IMR-90 (cell line): ENCODE measurements around the gene SCG5. TPM values are rescaled to one million over a fixed set of nuclear protein-coding genes. Genes with fewer than 3 reads are reported as not detected.
A peak's percentile ranks its signal among the peaks of the same experiment; 100 is the strongest.

Experiments used
- ATAC-seq: fragments of 200-7000 bp; cut with Tn5 transposase; 2 replicates; pipeline ENCODE4 v1.9.1; 2020; ENCODE audit warnings: low read depth, mild to moderate bottlenecking, moderate library complexity
- BruUV-seq: library from RNA; stranded (reverse); fragments of 400-500 nt; replicated peaks from 2 replicates; lab custom pipeline; 2021; lab: Mats Ljungman, UMichigan
- CTCF ChIA-PET: fragments of 300-600 bp; formaldehyde crosslinking; extraction: SDS; loops from one replicate; lab custom pipeline; 2021; ENCODE audit warnings: antibody characterized with exemption; lab: Yijun Ruan, JAX
- POLR2A ChIA-PET: fragments of 300-600 bp; sonication (Branson Sonifier 250); formaldehyde crosslinking; loops from one replicate; lab custom pipeline; 2022; ENCODE audit warnings: antibody characterized with exemption; ENCODE audit not compliant: unreplicated experiment; lab: Charles Lee
- DNase-seq: peaks from one replicate; pipeline ENCODE4 v3.0.0; 2013
- H2AFZ ChIP-seq: replicated peaks from 2 replicates; pipeline ENCODE3; 2013; ENCODE audit warnings: low read length, mild to moderate bottlenecking; ENCODE audit not compliant: poor library complexity
- H2AK5ac ChIP-seq: 2 replicates; pipeline ENCODE4 v1.6.1; 2013; ENCODE audit warnings: low read depth, low read length, inconsistent platforms
- H2AK9ac ChIP-seq: replicated peaks from 2 replicates; pipeline ENCODE3; 2013; ENCODE audit warnings: mild to moderate bottlenecking, low read depth, low read length, moderate library complexity; ENCODE audit not compliant: poor library complexity
- H2BK120ac ChIP-seq: 2 replicates; pipeline ENCODE4 v1.6.1; 2013; ENCODE audit warnings: low read depth, low read length, inconsistent platforms
- H2BK15ac ChIP-seq: 3 replicates; pipeline ENCODE4 v1.6.1; 2013; ENCODE audit warnings: low read depth, low read length, inconsistent platforms
- H2BK20ac ChIP-seq: 2 replicates; pipeline ENCODE4 v1.6.1; 2013; ENCODE audit warnings: low read depth, mild to moderate bottlenecking, inconsistent platforms, low read length, moderate library complexity
- H2BK5ac ChIP-seq: 2 replicates; pipeline ENCODE4 v1.6.1; 2013; ENCODE audit warnings: mild to moderate bottlenecking, low read depth, low read length, inconsistent platforms; ENCODE audit not compliant: poor library complexity, severe bottlenecking
- H3K14ac ChIP-seq: replicated peaks from 2 replicates; pipeline ENCODE4 v1.6.1; 2013; ENCODE audit warnings: low read depth, low read length, inconsistent platforms
- H3K18ac ChIP-seq: 2 replicates; pipeline ENCODE4 v1.6.1; 2013; ENCODE audit warnings: low read depth, low read length, control low read depth
- H3K23ac ChIP-seq: 2 replicates; pipeline ENCODE4 v1.6.1; 2013; ENCODE audit warnings: low read depth, low read length, inconsistent platforms
- H3K27ac ChIP-seq: 2 replicates; pipeline ENCODE4 v1.5.1; 2013; ENCODE audit warnings: mild to moderate bottlenecking, control low read depth, low read length; ENCODE audit not compliant: insufficient read depth
- H3K27me3 ChIP-seq: 2 replicates; pipeline ENCODE4 v1.6.1; 2013; ENCODE audit warnings: low read length; ENCODE audit not compliant: control insufficient read depth, insufficient read depth
- H3K36me3 ChIP-seq: 2 replicates; pipeline ENCODE4 v1.6.1; 2013; ENCODE audit warnings: low read length, mixed read lengths; ENCODE audit not compliant: control insufficient read depth, insufficient read depth
- H3K4ac ChIP-seq: 2 replicates; pipeline ENCODE4 v1.6.1; 2013; ENCODE audit warnings: low read depth, low read length, inconsistent platforms
- H3K4me1 ChIP-seq: 2 replicates; pipeline ENCODE4 v1.6.1; 2013; ENCODE audit warnings: low read length, mixed read lengths; ENCODE audit not compliant: control insufficient read depth, insufficient read depth
- H3K4me2 ChIP-seq: 2 replicates; pipeline ENCODE4 v1.6.1; 2013; ENCODE audit warnings: low read depth, mild to moderate bottlenecking, control low read depth, low read length, moderate library complexity
- H3K4me3 ChIP-seq: 2 replicates; pipeline ENCODE4 v1.5.1; 2013; ENCODE audit warnings: low read depth, mild to moderate bottlenecking, control low read depth, low read length, moderate library complexity; ENCODE audit not compliant: insufficient read depth
- H3K56ac ChIP-seq: 2 replicates; pipeline ENCODE4 v1.6.1; 2013; ENCODE audit warnings: low read length, inconsistent platforms; ENCODE audit not compliant: insufficient read depth; ENCODE audit errors: extremely low read depth
- H3K79me1 ChIP-seq, 2 experiments: 2 replicates each; pipeline ENCODE4 v1.6.1; 2013; ENCODE audit warnings: low read length in 2 of 2, inconsistent platforms in 1 of 2, low read depth in 1 of 2
- H3K9ac ChIP-seq: 2 replicates; pipeline ENCODE4 v1.6.1; 2013; ENCODE audit warnings: low read depth, low read length, control low read depth
- H3K9me1 ChIP-seq: 2 replicates; pipeline ENCODE4 v1.6.1; 2013; ENCODE audit warnings: low read length, inconsistent platforms; ENCODE audit not compliant: insufficient read depth
- H3K9me3 ChIP-seq: 2 replicates; pipeline ENCODE4 v1.6.1; 2013; ENCODE audit warnings: low read length; ENCODE audit not compliant: control insufficient read depth, insufficient read depth
- H4K20me1 ChIP-seq: 2 replicates; pipeline ENCODE4 v1.6.1; 2013; ENCODE audit warnings: low read length, inconsistent platforms; ENCODE audit not compliant: insufficient read depth
- H4K5ac ChIP-seq: 2 replicates; pipeline ENCODE4 v1.6.1; 2013; ENCODE audit warnings: mild to moderate bottlenecking, low read depth, low read length, control low read depth
- H4K8ac ChIP-seq, 2 experiments: 2 replicates each; pipeline ENCODE4 v1.6.1; 2013; ENCODE audit warnings: low read depth in 2 of 2, low read length in 2 of 2, control low read depth in 1 of 2, inconsistent platforms in 1 of 2
- H4K91ac ChIP-seq: 2 replicates; pipeline ENCODE4 v1.6.1; 2013; ENCODE audit warnings: low read depth, low read length, inconsistent platforms; ENCODE audit not compliant: insufficient read depth
- BHLHE40 ChIP-seq: fragments of 150-350 bp; IDR thresholded peaks from 2 replicates; pipeline ENCODE4 v1.6.1; 2016; ENCODE audit warnings: mild to moderate bottlenecking, low read depth, low read length
- CHD1 ChIP-seq: IDR thresholded peaks from 2 replicates; pipeline ENCODE4 v1.6.1; 2012; ENCODE audit warnings: low read depth, low read length, improper control_type of control experiment
- ELK1 ChIP-seq: fragments of 150-350 bp; IDR thresholded peaks from 2 replicates; pipeline ENCODE4 v1.6.1; 2016; ENCODE audit warnings: low read depth, mild to moderate bottlenecking, low read length, moderate library complexity, borderline replicate concordance
- FOS ChIP-seq: fragments of 150-350 bp; IDR thresholded peaks from 2 replicates; pipeline ENCODE4 v1.6.1; 2016; ENCODE audit warnings: low read depth, low read length
- MAFK ChIP-seq: IDR thresholded peaks from 2 replicates; pipeline ENCODE4 v1.6.1; 2012; ENCODE audit warnings: low read depth, low read length, improper control_type of control experiment
- MXI1 ChIP-seq: IDR thresholded peaks from 2 replicates; pipeline ENCODE4 v1.6.1; 2012; ENCODE audit warnings: low read depth, mild to moderate bottlenecking, low read length, moderate library complexity, borderline replicate concordance
- NFE2L2 ChIP-seq: fragments of 150-350 bp; IDR thresholded peaks from 2 replicates; pipeline ENCODE4 v1.6.1; 2016; ENCODE audit warnings: low read depth, mild to moderate bottlenecking, low read length
- POLR2A ChIP-seq: IDR thresholded peaks from 2 replicates; pipeline ENCODE4 v1.6.1; 2012; ENCODE audit warnings: mild to moderate bottlenecking, low read depth, low read length
- RAD21 ChIP-seq: IDR thresholded peaks from 2 replicates; pipeline ENCODE4 v1.6.1; 2012; ENCODE audit warnings: low read length, improper control_type of control experiment
- RCOR1 ChIP-seq: IDR thresholded peaks from 2 replicates; pipeline ENCODE4 v1.6.1; 2012; ENCODE audit warnings: mild to moderate bottlenecking, low read length, improper control_type of control experiment; ENCODE audit not compliant: insufficient replicate concordance
- SMC3 ChIP-seq: fragments of 150-350 bp; IDR thresholded peaks from 2 replicates; pipeline ENCODE4 v1.6.1; 2016; ENCODE audit warnings: low read depth, mild to moderate bottlenecking, antibody characterized with exemption, low read length, moderate library complexity
- USF2 ChIP-seq: fragments of 150-350 bp; IDR thresholded peaks from 2 replicates; pipeline ENCODE4 v1.6.1; 2017; ENCODE audit warnings: mild to moderate bottlenecking, antibody characterized with exemption, low read length, low read depth
- WGBS, 2 experiments: methylation state at CpG; one replicate each; pipeline versions ENCODE4 v1.1.5 to v1.1.7; 2013; ENCODE audit warnings: missing lambda C conversion rate in 2 of 2; ENCODE audit not compliant: insufficient read length in 1 of 2; ENCODE audit errors: extremely low coverage in 2 of 2; 5-methylcytosine and 5-hydroxymethylcytosine counted together
- dilution Hi-C: fragments of 300-500 bp; cut with HindIII; formaldehyde crosslinking; loops from one replicate; pipeline ENCODE4 v1.14.3; 2018; ENCODE audit warnings: low sequenced_read_pairs; ENCODE audit not compliant: unreplicated experiment
- in situ Hi-C: fragments of 300-500 bp; cut with MboI; formaldehyde crosslinking; loops from 3 replicates; pipeline ENCODE4 v1.14.3; 2019; ENCODE audit warnings: low sequenced_read_pairs, inconsistent platforms, mixed read lengths
- intact Hi-C: fragments of 100-400 bp; cut with micrococcal nuclease; formaldehyde crosslinking; loops from 2 replicates; pipeline ENCODE4 v1.10.0; 2022
- polyA plus RNA-seq, 3 experiments: library from polyadenylated mRNA; depleted of rRNA; stranded (reverse); fragments of >200 nt; gene quantifications; 2 replicates each; pipeline ENCODE4 v1.2.3, GENCODE V29; 2012; ENCODE audit warnings: low replicate concordance in 1 of 3
- total RNA-seq: library from RNA; depleted of rRNA; stranded (reverse); fragments of >200 nt; gene quantifications from 2 replicates; pipeline ENCODE4 v1.2.3, GENCODE V29; 2012

Gene SCG5
- total and polyA plus RNA-seq, 2 of the 4 experiments (the other 2 are of a cell fraction), result 7.9 to 16.8 TPM

- H2AFZ ChIP-seq, result no peak overlapping the region
- H2AK9ac ChIP-seq, result no peak overlapping the region
- BruUV-seq, result no TSS peak
- dilution Hi-C loops (no loop called here), intact Hi-C loops (no loop called here), in situ Hi-C loops (no loop called here)
- WGBS, 2 experiments, result 91% methylated on average over 6 of the region's 14 CpGs; no CpG with 5 or more reads in 1 of the 2 experiments
- no peaks in the 10 kb centered on the region for H3K9me3 ChIP-seq
- no peaks in the 10 kb centered on the region for H3K27me3 ChIP-seq
- no peak overlapping the region for H3K23ac ChIP-seq
- ChIA-PET CTCF (no interaction called here), POLR2A (no interaction called here)
- no peak overlapping the region for H3K4me2 ChIP-seq
- H3K56ac ChIP-seq, result no peak overlapping the region
- no peak overlapping the region for H2BK5ac ChIP-seq
- H4K5ac ChIP-seq, result no peak overlapping the region
- DNase-seq (no peak), ATAC-seq (no peak)
- H4K8ac ChIP-seq, result no peak overlapping the region
- no peak overlapping the region for H3K27ac ChIP-seq
- H3K4me3 ChIP-seq, result no peak overlapping the region
- no peak overlapping the region for H3K9ac ChIP-seq
- H2BK20ac ChIP-seq, result no peak overlapping the region
- no peaks in the 10 kb centered on the region for H3K79me1 ChIP-seq
- peak overlapping the region; percentile 33; the same call in 1 of the 2 replicates for H2AK5ac ChIP-seq
- no peak overlapping the region for H3K4ac ChIP-seq
- H3K9me1 ChIP-seq, result no peaks in the 10 kb centered on the region
- H4K20me1 ChIP-seq, result no peaks in the 10 kb centered on the region
- peaks cover 7% of the 10 kb centered on the region; the same call in 1 of the 2 replicates for H3K4me1 ChIP-seq
- H3K14ac ChIP-seq, result no peak overlapping the region
- no peak overlapping the region for H2BK15ac ChIP-seq
- H3K36me3 ChIP-seq, result no peaks in the 10 kb centered on the region
- H3K18ac ChIP-seq, result no peak overlapping the region
- no peak for TF ChIP-seq RAD21
- TF ChIP-seq BHLHE40, result no peak
- no peak for TF ChIP-seq POLR2A
- TF ChIP-seq SMC3, result no peak
- no peak for TF ChIP-seq FOS
- TF ChIP-seq RCOR1, result no peak
- TF ChIP-seq USF2, result no peak
- no peak for TF ChIP-seq MXI1
- no peak for TF ChIP-seq CHD1
- TF ChIP-seq MAFK, result no peak
- no peak for TF ChIP-seq NFE2L2
- no peak for TF ChIP-seq ELK1
- no peak overlapping the region for H2BK120ac ChIP-seq
- H4K91ac ChIP-seq, result no peak overlapping the region
Measured at GRCh38 chr15:32700501-32701150, 59.1 kb downstream of the SCG5 start.
